HEK293 (cell line): ENCODE data around the gene PEX14.

Source experiments
- CTCF ChIA-PET: fragments of 350-600 bp; formaldehyde crosslinking; extraction: SDS; loops from one replicate; lab custom pipeline; 2021; ENCODE audit warnings: antibody characterized with exemption; lab: Yijun Ruan, JAX
- POLR2A ChIA-PET: fragments of 300-600 bp; formaldehyde crosslinking; extraction: SDS; loops from one replicate; lab custom pipeline; 2020; ENCODE audit warnings: antibody characterized with exemption, inconsistent platforms; lab: Yijun Ruan, JAX
- H3K27ac ChIP-seq: fragments of 200-500 bp; sonication (Bioruptor generic); 2 replicates; pipeline ENCODE4 v1.5.1; 2014; ENCODE audit warnings: low read depth, low read length, control low read depth, inconsistent platforms; ENCODE audit errors: extremely low read depth
- H3K36me3 ChIP-seq, 2 experiments: fragments of 200-500 bp in 1 of 2; sonication (Bioruptor generic) in 1 of 2; 1 replicate in 1 of 2; 2 replicates in 1 of 2; pipeline ENCODE4 v1.5.1; 2014 to 2017; ENCODE audit warnings: inconsistent platforms in 2 of 2, low read length in 2 of 2; ENCODE audit not compliant: control insufficient read depth in 2 of 2, insufficient read depth in 1 of 2
- H3K4me1 ChIP-seq: fragments of 200-500 bp; sonication (Bioruptor generic); 2 replicates; pipeline ENCODE4 v1.5.1; 2014; ENCODE audit warnings: mild to moderate bottlenecking, low read length, inconsistent platforms; ENCODE audit not compliant: control insufficient read depth, insufficient read depth
- H3K4me3 ChIP-seq: 2 replicates; pipeline ENCODE4 v1.5.1; 2011; ENCODE audit warnings: low read depth, mild to moderate bottlenecking, control low read depth, low read length, moderate library complexity
- H3K9me3 ChIP-seq: fragments of 200-500 bp; sonication (Bioruptor generic); 2 replicates; pipeline ENCODE4 v1.5.1; 2014; ENCODE audit warnings: low read depth, low read length, inconsistent platforms; ENCODE audit not compliant: control insufficient read depth, insufficient read depth
- KLF1 ChIP-seq: fragments of 450-650 bp; formaldehyde crosslinking; IDR thresholded peaks from 2 replicates; pipeline ENCODE4 v1.5.1; 2016; ENCODE audit warnings: missing biosample characterization, missing genetic modification characterization
- KLF7 ChIP-seq: fragments of 450-650 bp; formaldehyde crosslinking; IDR thresholded peaks from 2 replicates; pipeline ENCODE4 v1.5.1; 2016; ENCODE audit warnings: missing biosample characterization, missing genetic modification characterization, borderline replicate concordance
- REPIN1 ChIP-seq: fragments of 450-650 bp; formaldehyde crosslinking; IDR thresholded peaks from 2 replicates; pipeline ENCODE4 v1.5.1; 2017; ENCODE audit warnings: missing biosample characterization, missing genetic modification characterization, low read depth
- SCRT2 ChIP-seq: fragments of 450-650 bp; formaldehyde crosslinking; IDR thresholded peaks from 2 replicates; pipeline ENCODE4 v1.5.1; 2016; ENCODE audit warnings: missing biosample characterization, missing genetic modification characterization
- SP2 ChIP-seq: fragments of 450-650 bp; formaldehyde crosslinking; IDR thresholded peaks from 2 replicates; pipeline ENCODE4 v1.5.1; 2016; ENCODE audit warnings: missing biosample characterization, missing genetic modification characterization
- TCF7L2 ChIP-seq: IDR thresholded peaks from 2 replicates; pipeline ENCODE4 v1.6.1; 2011; ENCODE audit warnings: low read depth, mild to moderate bottlenecking, inconsistent platforms, low read length, moderate library complexity, borderline replicate concordance
- YY2 ChIP-seq: fragments of 450-650 bp; formaldehyde crosslinking; IDR thresholded peaks from 2 replicates; pipeline ENCODE4 v1.5.1; 2016; ENCODE audit warnings: missing biosample characterization, missing genetic modification characterization
- ZEB2 ChIP-seq: fragments of 450-650 bp; formaldehyde crosslinking; IDR thresholded peaks from 2 replicates; pipeline ENCODE4 v1.5.1; 2016; ENCODE audit warnings: missing biosample characterization, missing genetic modification characterization
- ZNF10 ChIP-seq: fragments of 450-650 bp; formaldehyde crosslinking; IDR thresholded peaks from 2 replicates; pipeline ENCODE4 v1.5.1; 2017; ENCODE audit warnings: missing biosample characterization, missing genetic modification characterization
- ZNF16 ChIP-seq: fragments of 450-650 bp; formaldehyde crosslinking; IDR thresholded peaks from 2 replicates; pipeline ENCODE4 v1.5.1; 2016; ENCODE audit warnings: low read depth, missing biosample characterization, missing genetic modification characterization
- ZNF2 ChIP-seq: fragments of 450-650 bp; formaldehyde crosslinking; IDR thresholded peaks from 2 replicates; pipeline ENCODE4 v1.5.1; 2016; ENCODE audit warnings: missing biosample characterization, missing genetic modification characterization
- ZNF426 ChIP-seq: fragments of 450-650 bp; formaldehyde crosslinking; IDR thresholded peaks from 2 replicates; pipeline ENCODE4 v1.5.1; 2017; ENCODE audit warnings: missing biosample characterization, missing genetic modification characterization, mild to moderate bottlenecking, inconsistent platforms, moderate library complexity
- ZNF560 ChIP-seq: fragments of 450-650 bp; formaldehyde crosslinking; IDR thresholded peaks from 2 replicates; pipeline ENCODE4 v1.5.1; 2017; ENCODE audit warnings: missing biosample characterization, missing genetic modification characterization, borderline replicate concordance
- ZNF571 ChIP-seq: fragments of 450-650 bp; formaldehyde crosslinking; IDR thresholded peaks from 2 replicates; pipeline ENCODE4 v1.5.0; 2017; ENCODE audit warnings: missing biosample characterization, missing genetic modification characterization
- ZNF76 ChIP-seq: fragments of 450-650 bp; formaldehyde crosslinking; IDR thresholded peaks from 2 replicates; pipeline ENCODE4; 2016; ENCODE audit warnings: low read depth, missing biosample characterization, missing genetic modification characterization, borderline replicate concordance
- TF ChIP-seq, protein P1 (sequence below): fragments of 450-650 bp; formaldehyde crosslinking; conservative IDR thresholded peaks from 2 replicates; pipeline ENCODE4 v1.5.1; 2016; ENCODE audit warnings: low read depth, missing biosample characterization, missing genetic modification characterization
- TF ChIP-seq, protein P2 (sequence below): fragments of 450-650 bp; formaldehyde crosslinking; IDR thresholded peaks from 2 replicates; pipeline ENCODE4 v1.5.1; 2016; ENCODE audit warnings: missing biosample characterization, missing genetic modification characterization
- TF ChIP-seq, protein P3 (sequence below): fragments of 450-650 bp; formaldehyde crosslinking; IDR thresholded peaks from 2 replicates; pipeline ENCODE4 v1.5.1; 2016; ENCODE audit warnings: missing biosample characterization, missing genetic modification characterization

PEX14 gene

DNA sequence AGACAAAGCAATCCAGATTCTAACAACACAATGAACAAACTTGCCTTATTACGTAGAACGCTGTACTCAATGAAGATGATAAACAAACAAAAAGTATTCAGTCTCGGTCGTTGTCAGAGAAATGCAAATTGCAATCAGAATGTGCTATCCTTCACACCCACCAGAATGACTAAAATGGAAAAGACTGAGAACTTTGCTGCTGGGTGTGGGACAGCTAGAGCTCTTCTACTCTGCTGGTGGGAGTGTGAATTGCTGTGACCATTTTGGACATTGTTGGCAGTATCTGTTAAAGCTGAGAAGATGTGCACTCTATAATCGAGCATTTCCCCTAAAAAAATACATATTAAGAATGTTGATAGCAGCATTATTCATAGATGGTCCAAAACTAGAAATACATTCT, 111.4 kb downstream of the PEX14 start (continued):
- no peak for TF ChIP-seq ZNF2
- TF ChIP-seq KLF1 = no peak
- TF ChIP-seq ZNF426 = no peak
- no peak for TF ChIP-seq REPIN1
- TF ChIP-seq, protein P1, sequence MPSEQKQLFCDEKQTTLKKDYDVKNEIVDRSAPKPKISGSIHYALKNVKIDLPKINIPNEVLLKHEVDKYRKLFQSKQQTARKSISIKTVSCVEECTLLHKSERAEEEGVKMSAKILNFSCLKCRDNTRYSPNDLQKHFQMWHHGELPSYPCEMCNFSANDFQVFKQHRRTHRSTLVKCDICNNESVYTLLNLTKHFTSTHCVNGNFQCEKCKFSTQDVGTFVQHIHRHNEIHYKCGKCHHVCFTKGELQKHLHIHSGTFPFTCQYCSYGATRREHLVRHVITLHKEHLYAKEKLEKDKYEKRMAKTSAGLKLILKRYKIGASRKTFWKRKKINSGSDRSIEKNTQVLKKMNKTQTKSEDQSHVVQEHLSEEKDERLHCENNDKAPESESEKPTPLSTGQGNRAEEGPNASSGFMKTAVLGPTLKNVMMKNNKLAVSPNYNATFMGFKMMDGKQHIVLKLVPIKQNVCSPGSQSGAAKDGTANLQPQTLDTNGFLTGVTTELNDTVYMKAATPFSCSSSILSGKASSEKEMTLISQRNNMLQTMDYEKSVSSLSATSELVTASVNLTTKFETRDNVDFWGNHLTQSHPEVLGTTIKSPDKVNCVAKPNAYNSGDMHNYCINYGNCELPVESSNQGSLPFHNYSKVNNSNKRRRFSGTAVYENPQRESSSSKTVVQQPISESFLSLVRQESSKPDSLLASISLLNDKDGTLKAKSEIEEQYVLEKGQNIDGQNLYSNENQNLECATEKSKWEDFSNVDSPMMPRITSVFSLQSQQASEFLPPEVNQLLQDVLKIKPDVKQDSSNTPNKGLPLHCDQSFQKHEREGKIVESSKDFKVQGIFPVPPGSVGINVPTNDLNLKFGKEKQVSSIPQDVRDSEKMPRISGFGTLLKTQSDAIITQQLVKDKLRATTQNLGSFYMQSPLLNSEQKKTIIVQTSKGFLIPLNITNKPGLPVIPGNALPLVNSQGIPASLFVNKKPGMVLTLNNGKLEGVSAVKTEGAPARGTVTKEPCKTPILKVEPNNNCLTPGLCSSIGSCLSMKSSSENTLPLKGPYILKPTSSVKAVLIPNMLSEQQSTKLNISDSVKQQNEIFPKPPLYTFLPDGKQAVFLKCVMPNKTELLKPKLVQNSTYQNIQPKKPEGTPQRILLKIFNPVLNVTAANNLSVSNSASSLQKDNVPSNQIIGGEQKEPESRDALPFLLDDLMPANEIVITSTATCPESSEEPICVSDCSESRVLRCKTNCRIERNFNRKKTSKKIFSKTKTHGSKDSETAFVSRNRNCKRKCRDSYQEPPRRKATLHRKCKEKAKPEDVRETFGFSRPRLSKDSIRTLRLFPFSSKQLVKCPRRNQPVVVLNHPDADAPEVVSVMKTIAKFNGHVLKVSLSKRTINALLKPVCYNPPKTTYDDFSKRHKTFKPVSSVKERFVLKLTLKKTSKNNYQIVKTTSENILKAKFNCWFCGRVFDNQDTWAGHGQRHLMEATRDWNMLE = no peak
- TF ChIP-seq, protein P2, sequence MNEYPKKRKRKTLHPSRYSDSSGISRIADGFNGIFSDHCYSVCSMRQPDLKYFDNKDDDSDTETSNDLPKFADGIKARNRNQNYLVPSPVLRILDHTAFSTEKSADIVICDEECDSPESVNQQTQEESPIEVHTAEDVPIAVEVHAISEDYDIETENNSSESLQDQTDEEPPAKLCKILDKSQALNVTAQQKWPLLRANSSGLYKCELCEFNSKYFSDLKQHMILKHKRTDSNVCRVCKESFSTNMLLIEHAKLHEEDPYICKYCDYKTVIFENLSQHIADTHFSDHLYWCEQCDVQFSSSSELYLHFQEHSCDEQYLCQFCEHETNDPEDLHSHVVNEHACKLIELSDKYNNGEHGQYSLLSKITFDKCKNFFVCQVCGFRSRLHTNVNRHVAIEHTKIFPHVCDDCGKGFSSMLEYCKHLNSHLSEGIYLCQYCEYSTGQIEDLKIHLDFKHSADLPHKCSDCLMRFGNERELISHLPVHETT (tag by site-specific recombination) = no peak

DNA sequence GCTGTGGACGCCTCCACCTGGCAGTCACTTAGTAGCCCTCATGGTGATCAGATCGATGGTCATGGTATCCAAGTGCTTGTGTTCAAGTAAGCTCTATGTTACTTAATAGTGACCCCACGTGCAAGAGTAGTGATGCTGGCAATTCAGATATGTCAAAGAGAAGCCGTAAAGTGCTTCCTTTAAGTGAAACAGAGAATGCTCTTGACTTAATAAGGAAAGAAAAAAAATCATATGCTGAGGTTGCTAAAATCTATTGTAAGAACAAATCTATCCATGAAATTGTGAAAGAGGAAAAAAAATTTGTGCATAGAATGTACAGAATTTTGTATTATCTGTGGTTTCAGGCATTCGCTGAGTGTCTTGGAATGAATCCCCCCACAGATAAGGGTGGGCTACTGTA, 113.9 kb downstream of the PEX14 start:
- ChIA-PET CTCF (interaction anchor here (0.7 kb wide), 1 partner anchor 36 kb away, joined by 5 read pairs; no protein-coding TSS in a partner anchor), POLR2A (no interaction called here)
- peaks cover 6% of the 10 kb centered on the region; the same call in 1 of the 2 replicates for H3K4me1 ChIP-seq
- H3K4me3 ChIP-seq = no peak overlapping the region
- no peaks in the 10 kb centered on the region for H3K9me3 ChIP-seq
- no peaks in the 10 kb centered on the region for H3K36me3 ChIP-seq
- no peak for TF ChIP-seq ZNF10
- no peak for TF ChIP-seq ZEB2
- no peak for TF ChIP-seq ZNF76
- no peak for TF ChIP-seq YY2
- no peak for TF ChIP-seq KLF7
- no peak overlapping the region for H3K27ac ChIP-seq

DNA sequence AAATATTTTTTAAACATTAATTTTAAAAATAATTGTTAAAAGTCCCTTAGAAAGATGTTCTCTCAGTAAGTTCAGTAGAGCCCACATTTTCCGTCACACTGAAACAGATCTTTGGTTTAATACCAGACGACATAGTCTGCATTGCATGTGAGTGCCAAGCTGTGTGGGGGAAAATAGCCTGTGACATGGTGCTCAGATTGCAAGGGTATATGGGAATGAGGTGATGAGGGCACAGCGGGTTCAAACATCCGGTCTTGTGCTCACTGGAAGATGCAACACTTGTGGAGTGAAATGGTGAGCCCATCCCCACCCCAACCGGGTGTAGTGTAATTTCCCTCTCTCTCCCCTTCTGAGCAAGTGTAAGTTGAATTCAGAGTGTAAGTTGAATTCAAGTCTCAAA, 114.3 kb downstream of the PEX14 start:
- no peak overlapping the region for H3K27ac ChIP-seq
- no peaks in the 10 kb centered on the region for H3K36me3 ChIP-seq
- TF ChIP-seq ZNF16 (no peak), TCF7L2 (no peak), ZNF560 (tag by site-specific recombination) (no peak), SCRT2 (tag by site-specific recombination) (0 out of 2 replicates have a peak, but pooled peaks have one; percentile 22), SP2 (tag by site-specific recombination) (no peak), ZNF571 (tag by site-specific recombination) (no peak), ZNF76 (no peak)
- TF ChIP-seq, protein P3, sequence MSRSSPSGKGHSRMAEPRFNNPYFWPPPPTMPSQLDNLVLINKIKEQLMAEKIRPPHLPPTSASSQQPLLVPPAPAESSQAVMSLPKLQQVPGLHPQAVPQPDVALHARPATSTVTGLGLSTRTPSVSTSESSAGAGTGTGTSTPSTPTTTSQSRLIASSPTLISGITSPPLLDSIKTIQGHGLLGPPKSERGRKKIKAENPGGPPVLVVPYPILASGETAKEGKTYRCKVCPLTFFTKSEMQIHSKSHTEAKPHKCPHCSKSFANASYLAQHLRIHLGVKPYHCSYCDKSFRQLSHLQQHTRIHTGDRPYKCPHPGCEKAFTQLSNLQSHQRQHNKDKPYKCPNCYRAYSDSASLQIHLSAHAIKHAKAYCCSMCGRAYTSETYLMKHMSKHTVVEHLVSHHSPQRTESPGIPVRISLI (tag by site-specific recombination) = no peak
- peaks cover 6% of the 10 kb centered on the region; the same call in 1 of the 2 replicates for H3K4me1 ChIP-seq
- CTCF ChIA-PET = no interaction called here
- no peaks in the 10 kb centered on the region for H3K9me3 ChIP-seq
- H3K4me3 ChIP-seq = no peak overlapping the region
- POLR2A ChIA-PET = interaction anchor here (0.6 kb wide), 1 partner anchor 30 kb away, joined by 3 read pairs; no protein-coding TSS in a partner anchor
